Measurements from ENCODE around the gene HOXC13. TPM values are rescaled to one million over a fixed set of nuclear protein-coding genes. Genes with fewer than 3 reads are reported as not detected.

Gene HOXC13
- total RNA-seq, 1 donor from 2014 or later, result not detected

GRCh38 chr12:53975064-53975471, 36.4 kb downstream of the HOXC13 start:
- Histone ChIP-seq H3K4me2 (ENCODE audit: low read length) (no peak overlapping the region), H4K20me1 (ENCODE audit: insufficient read depth, low read length) (no peaks in the 10 kb centered on the region), H3K79me2 (ENCODE audit: insufficient read depth, low read length) (no peaks in the 10 kb centered on the region), H3K4me1 (ENCODE audit: insufficient read depth, low read length) (no peaks in the 10 kb centered on the region), H3K9me3 (ENCODE audit: insufficient read depth, low read depth, low read length) (peaks cover 5% of the 10 kb centered on the region), H2AFZ (ENCODE audit: low read depth, low read length) (no peak overlapping the region), H3K27me3 (ENCODE audit: insufficient read depth, low read length) (peaks cover 95% of the 10 kb centered on the region), H3K27ac (ENCODE audit: low read depth, low read length) (no peak overlapping the region), H3K36me3 (ENCODE audit: insufficient read depth, low read length) (no peaks in the 10 kb centered on the region), H3K9ac (ENCODE audit: low read length) (no peak overlapping the region), H3K4me3 (ENCODE audit: insufficient read depth, low read depth, low read length) (no peak overlapping the region)
- Mint-ChIP-seq H3K27me3 (ENCODE audit: low read depth, unreplicated experiment) (peaks cover 86% of the 10 kb centered on the region), H3K4me3 (ENCODE audit: unreplicated experiment) (no peak overlapping the region), H3K27ac (ENCODE audit: unreplicated experiment) (no peak overlapping the region), H3K9me3 (ENCODE audit: unreplicated experiment) (peaks cover 23% of the 10 kb centered on the region), H3K4me1 (ENCODE audit: low read depth, unreplicated experiment) (no peaks in the 10 kb centered on the region), H3K36me3 (ENCODE audit: low read depth, unreplicated experiment) (no peaks in the 10 kb centered on the region)
- no peak for DNase-seq (ENCODE audit: low read depth)
- peak; percentile 22 for TF ChIP-seq EZH2 (IDR thresholded peaks at IDR 0.05; ENCODE audit: insufficient read depth, low read length)
- no peak for TF ChIP-seq CTCF (IDR thresholded peaks at IDR 0.05; ENCODE audit: insufficient read depth, low read depth, low read length)
- FAIRE-seq, result no peak

GRCh38 chr12:53975479-53976152, 37.0 kb downstream of the HOXC13 start:
- H3K9me3 ChIP-seq (ENCODE audit: insufficient read depth, low read depth, low read length), result peaks cover 5% of the 10 kb centered on the region
- H3K4me1 ChIP-seq (ENCODE audit: insufficient read depth, low read length), result no peaks in the 10 kb centered on the region
- H4K20me1 ChIP-seq (ENCODE audit: insufficient read depth, low read length), result no peaks in the 10 kb centered on the region
- Mint-ChIP-seq H3K27ac (ENCODE audit: unreplicated experiment) (no peak overlapping the region), H3K27me3 (ENCODE audit: low read depth, unreplicated experiment) (peaks cover 86% of the 10 kb centered on the region), H3K9me3 (ENCODE audit: unreplicated experiment) (peaks cover 22% of the 10 kb centered on the region), H3K4me3 (ENCODE audit: unreplicated experiment) (no peak overlapping the region), H3K36me3 (ENCODE audit: low read depth, unreplicated experiment) (no peaks in the 10 kb centered on the region), H3K4me1 (ENCODE audit: low read depth, unreplicated experiment) (no peaks in the 10 kb centered on the region)
- no peak overlapping the region for H3K4me2 ChIP-seq (ENCODE audit: low read length)
- H3K27ac ChIP-seq (ENCODE audit: low read depth, low read length), result no peak overlapping the region
- no peak for DNase-seq (ENCODE audit: low read depth)
- no peaks in the 10 kb centered on the region for H3K36me3 ChIP-seq (ENCODE audit: insufficient read depth, low read length)
- H3K4me3 ChIP-seq (ENCODE audit: insufficient read depth, low read depth, low read length), result no peak overlapping the region
- no peak for FAIRE-seq
- H3K79me2 ChIP-seq (ENCODE audit: insufficient read depth, low read length), result no peaks in the 10 kb centered on the region
- H2AFZ ChIP-seq (ENCODE audit: low read depth, low read length), result no peak overlapping the region
- TF ChIP-seq EZH2 (IDR thresholded peaks at IDR 0.05; ENCODE audit: insufficient read depth, low read length) (peak; percentile 13), CTCF (IDR thresholded peaks at IDR 0.05; ENCODE audit: insufficient read depth, low read depth, low read length) (no peak)
- no peak overlapping the region for H3K9ac ChIP-seq (ENCODE audit: low read length)
- H3K27me3 ChIP-seq (ENCODE audit: insufficient read depth, low read length), result peaks cover 93% of the 10 kb centered on the region

- H3K27ac ChIP-seq (ENCODE audit: low read depth, low read length), result no peak overlapping the region
- no peak overlapping the region for H3K4me3 Mint-ChIP-seq (ENCODE audit: unreplicated experiment)
- no peak overlapping the region for H3K9ac ChIP-seq (ENCODE audit: low read length)
- H3K4me1 Mint-ChIP-seq (ENCODE audit: low read depth, unreplicated experiment), result no peaks in the 10 kb centered on the region
- H3K36me3 Mint-ChIP-seq (ENCODE audit: low read depth, unreplicated experiment), result no peaks in the 10 kb centered on the region
- H2AFZ ChIP-seq (ENCODE audit: low read depth, low read length), result no peak overlapping the region
- H3K4me2 ChIP-seq (ENCODE audit: low read length), result no peak overlapping the region
- H3K9me3 Mint-ChIP-seq (ENCODE audit: unreplicated experiment), result peaks cover 16% of the 10 kb centered on the region
- H3K27ac Mint-ChIP-seq (ENCODE audit: unreplicated experiment), result no peak overlapping the region
- no peaks in the 10 kb centered on the region for H3K4me1 ChIP-seq (ENCODE audit: insufficient read depth, low read length)
- peaks cover 93% of the 10 kb centered on the region for H3K27me3 ChIP-seq (ENCODE audit: insufficient read depth, low read length)
- TF ChIP-seq EZH2 (IDR thresholded peaks at IDR 0.05; ENCODE audit: insufficient read depth, low read length) (peak; percentile 32), CTCF (IDR thresholded peaks at IDR 0.05; ENCODE audit: insufficient read depth, low read depth, low read length) (no peak)
- H4K20me1 ChIP-seq (ENCODE audit: insufficient read depth, low read length), result no peaks in the 10 kb centered on the region
- peaks cover 5% of the 10 kb centered on the region for H3K9me3 ChIP-seq (ENCODE audit: insufficient read depth, low read depth, low read length)
- H3K4me3 ChIP-seq (ENCODE audit: insufficient read depth, low read depth, low read length), result no peak overlapping the region
- H3K27me3 Mint-ChIP-seq (ENCODE audit: low read depth, unreplicated experiment), result peaks cover 86% of the 10 kb centered on the region
- H3K79me2 ChIP-seq (ENCODE audit: insufficient read depth, low read length), result no peaks in the 10 kb centered on the region
- no peak for DNase-seq (ENCODE audit: low read depth)
- no peak for FAIRE-seq
- H3K36me3 ChIP-seq (ENCODE audit: insufficient read depth, low read length), result no peaks in the 10 kb centered on the region
Observed at GRCh38 chr12:53976172-53976822, 37.7 kb downstream of the HOXC13 start.
